WTC11 (cell line): ENCODE measurements around the gene PHF1. TPM values are rescaled to one million over a fixed set of nuclear protein-coding genes. Genes with fewer than 3 reads are reported as not detected.

Experiments used
- ATAC-seq: fragments of 200-7000 bp; cut with Tn5 transposase; 2 replicates; pipeline ENCODE4 v1.10.0; 2021; ENCODE audit warnings: mild to moderate bottlenecking, moderate library complexity
- CTCF ChIA-PET: fragments of 300-600 bp; sonication (Branson Sonifier 250); formaldehyde crosslinking; loops from one replicate; lab custom pipeline; 2021; ENCODE audit warnings: antibody characterized with exemption; lab: Charles Lee
- POLR2A ChIA-PET: fragments of 350-600 bp; sonication (Branson Sonifier 250); formaldehyde crosslinking; loops from one replicate; lab custom pipeline; 2021; ENCODE audit warnings: antibody characterized with exemption; lab: Charles Lee
- DNase-seq: peaks from one replicate; pipeline ENCODE4 v3.0.0; 2021; ENCODE audit warnings: low spot score
- H3K27ac Mint-ChIP-seq: 2 replicates; pipeline ENCODE4 v1.8.0; 2021; ENCODE audit warnings: mixed read lengths
- H3K27me3 Mint-ChIP-seq: 2 replicates; pipeline ENCODE4 v1.8.0; 2021; ENCODE audit warnings: low read depth, mild to moderate bottlenecking, moderate library complexity, mixed read lengths
- H3K36me3 Mint-ChIP-seq: 2 replicates; pipeline ENCODE4 v1.8.0; 2021; ENCODE audit warnings: mixed read lengths
- H3K4me1 Mint-ChIP-seq: 2 replicates; pipeline ENCODE4 v1.8.0; 2022; ENCODE audit warnings: mixed read lengths
- H3K4me3 Mint-ChIP-seq: 2 replicates; pipeline ENCODE4 v1.8.0; 2021; ENCODE audit warnings: mild to moderate bottlenecking, moderate library complexity, mixed read lengths
- H3K9me3 Mint-ChIP-seq: 2 replicates; pipeline ENCODE4 v1.8.0; 2021; ENCODE audit warnings: mixed read lengths
- AFF4 ChIP-seq: sonication (generic); formaldehyde crosslinking; IDR thresholded peaks from 2 replicates; pipeline ENCODE4 v1.8.1; 2023; ENCODE audit warnings: mild to moderate bottlenecking, missing genetic modification reagents, borderline replicate concordance
- ATF1 ChIP-seq: sonication (generic); formaldehyde crosslinking; IDR thresholded peaks from 2 replicates; pipeline ENCODE4 v1.8.1; 2023; ENCODE audit warnings: mild to moderate bottlenecking, moderate library complexity, missing genetic modification reagents
- CREB1 ChIP-seq: sonication (generic); formaldehyde crosslinking; IDR thresholded peaks from 2 replicates; pipeline ENCODE4 v1.8.0; 2023; ENCODE audit warnings: mild to moderate bottlenecking, missing genetic modification reagents
- CREM ChIP-seq: sonication (generic); formaldehyde crosslinking; IDR thresholded peaks from 2 replicates; pipeline ENCODE4 v1.8.1; 2022; ENCODE audit warnings: mild to moderate bottlenecking, missing genetic modification reagents, moderate library complexity
- CTCF ChIP-seq: fragments of 200-600 bp; IDR thresholded peaks from 2 replicates; pipeline ENCODE4 v1.8.0; 2022; ENCODE audit warnings: antibody characterized with exemption
- FOXP1 ChIP-seq: sonication (generic); formaldehyde crosslinking; IDR thresholded peaks from 2 replicates; pipeline ENCODE4 v1.8.0; 2022; ENCODE audit warnings: missing genetic modification reagents, mild to moderate bottlenecking, moderate library complexity, borderline replicate concordance
- GRHL2 ChIP-seq: fragments of 250-450 bp; sonication (Bioruptor Pico); IDR thresholded peaks from 2 replicates; pipeline ENCODE4 v1.8.0; 2022; ENCODE audit warnings: mild to moderate bottlenecking, moderate library complexity; ENCODE audit not compliant: insufficient replicate concordance, severe bottlenecking
- HMGA2 ChIP-seq: fragments of 250-450 bp; sonication (Bioruptor Pico); IDR thresholded peaks from 2 replicates; pipeline ENCODE4 v1.4.0; 2021; ENCODE audit warnings: mild to moderate bottlenecking, moderate library complexity
- KAT7 ChIP-seq: sonication (generic); formaldehyde crosslinking; IDR thresholded peaks from 2 replicates; pipeline ENCODE4 v1.8.1; 2023; ENCODE audit warnings: missing genetic modification reagents, mild to moderate bottlenecking, borderline replicate concordance
- MXD4 ChIP-seq: fragments of 250-450 bp; sonication (Bioruptor Pico); IDR thresholded peaks from 2 replicates; pipeline ENCODE4 v1.8.0; 2021; ENCODE audit warnings: mild to moderate bottlenecking, moderate library complexity, borderline replicate concordance
- PRRX2 ChIP-seq: fragments of 250-450 bp; sonication (Bioruptor Pico); IDR thresholded peaks from 2 replicates; pipeline ENCODE4 v1.8.0; 2021; ENCODE audit warnings: mild to moderate bottlenecking
- SMAD4 ChIP-seq: sonication (generic); formaldehyde crosslinking; IDR thresholded peaks from 2 replicates; pipeline ENCODE4 v1.8.0; 2022; ENCODE audit warnings: mild to moderate bottlenecking, missing genetic modification reagents
- SOX15 ChIP-seq: fragments of 250-450 bp; sonication (Bioruptor Pico); IDR thresholded peaks from 2 replicates; pipeline ENCODE4 v1.9.0; 2021; ENCODE audit warnings: mild to moderate bottlenecking
- ZNF138 ChIP-seq: sonication (generic); formaldehyde crosslinking; conservative IDR thresholded peaks from 2 replicates; pipeline ENCODE4 v1.8.1; 2022; ENCODE audit warnings: mild to moderate bottlenecking, moderate library complexity, missing genetic modification reagents
- ZNF317 ChIP-seq: sonication (generic); formaldehyde crosslinking; IDR thresholded peaks from 2 replicates; pipeline ENCODE4 v1.8.1; 2023; ENCODE audit warnings: low read depth, mild to moderate bottlenecking, moderate library complexity, missing genetic modification reagents, borderline replicate concordance
- ZNF423 ChIP-seq: fragments of 250-450 bp; sonication (Bioruptor Pico); IDR thresholded peaks from 2 replicates; pipeline ENCODE4 v2.1.2; 2022; ENCODE audit warnings: mild to moderate bottlenecking, moderate library complexity
- total RNA-seq: library from RNA; stranded (reverse); gene quantifications from 3 replicates; pipeline ENCODE4 v1.2.3, GENCODE V29; 2021
- TF ChIP-seq, protein P1 (sequence below): sonication (generic); formaldehyde crosslinking; IDR thresholded peaks from 2 replicates; pipeline ENCODE4 v1.8.0; 2022; ENCODE audit warnings: mild to moderate bottlenecking, missing genetic modification reagents
- TF ChIP-seq, protein P2 (sequence below): sonication (generic); formaldehyde crosslinking; IDR thresholded peaks from 2 replicates; pipeline ENCODE4 v1.8.0; 2023; ENCODE audit warnings: missing genetic modification reagents
- TF ChIP-seq, protein P3 (sequence below): sonication (generic); formaldehyde crosslinking; IDR thresholded peaks from 2 replicates; pipeline ENCODE4 v1.8.0; 2022; ENCODE audit warnings: mild to moderate bottlenecking, missing genetic modification reagents
- TF ChIP-seq, protein P4 (sequence below): sonication (generic); formaldehyde crosslinking; IDR thresholded peaks from 2 replicates; pipeline ENCODE4 v1.8.0; 2022; ENCODE audit warnings: missing genetic modification reagents

Gene PHF1
- total RNA-seq, 1 experiment from 2014 or later = 63.6 TPM

DNA sequence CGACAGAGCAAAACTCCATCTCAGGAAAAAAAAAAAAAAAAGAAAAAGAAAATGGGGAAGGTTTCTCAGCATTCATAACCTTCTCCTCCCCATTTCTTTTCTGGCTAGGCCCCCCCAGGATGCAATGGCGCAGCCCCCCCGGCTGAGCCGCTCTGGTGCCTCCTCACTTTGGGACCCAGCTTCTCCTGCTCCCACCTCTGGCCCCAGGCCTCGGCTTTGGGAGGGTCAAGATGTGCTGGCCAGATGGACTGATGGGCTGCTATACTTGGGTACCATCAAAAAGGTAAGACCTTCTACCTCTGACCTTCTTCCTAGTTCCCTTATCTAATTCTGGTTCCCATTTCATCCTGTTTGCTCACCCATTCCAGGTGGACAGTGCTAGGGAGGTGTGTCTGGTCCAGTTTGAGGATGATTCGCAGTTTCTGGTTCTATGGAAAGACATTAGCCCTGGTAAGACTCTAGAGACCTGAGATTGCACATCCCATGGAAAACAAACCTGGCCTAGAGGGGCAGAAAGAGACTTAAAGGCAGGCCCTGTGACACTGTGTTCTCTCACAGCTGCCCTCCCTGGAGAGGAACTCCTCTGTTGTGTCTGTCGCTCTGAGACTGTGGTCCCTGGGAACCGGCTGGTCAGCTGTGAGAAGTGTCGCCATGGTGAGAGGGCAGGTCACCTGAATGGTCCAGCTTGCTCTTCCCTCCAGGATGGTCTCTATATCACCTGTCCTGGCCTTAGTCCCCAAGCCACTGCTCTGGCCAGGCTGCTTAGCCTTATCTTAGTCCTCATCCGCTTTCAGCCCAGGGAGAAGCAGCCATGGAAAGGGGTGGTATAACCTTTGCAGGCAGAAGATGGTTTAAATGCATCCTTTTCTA lies 1.6 kb downstream of the PHF1 start:
- H3K9me3 Mint-ChIP-seq = no peaks in the 10 kb centered on the region
- ChIA-PET CTCF (interaction anchor here (0.8 to 1.1 kb wide), 3 partner anchors 14 to 17 kb away, joined by 3 to 4 read pairs (median 4); no protein-coding TSS in a partner anchor), POLR2A (interaction anchor here (0.8 to 1.0 kb wide), 2 partner anchors 13 to 95 kb away, joined by 3 to 8 read pairs; partner anchors contain the start of gene ZBTB22)
- H3K4me1 Mint-ChIP-seq = peaks cover 43% of the 10 kb centered on the region
- peak overlapping the region; percentile 76 for H3K4me3 Mint-ChIP-seq
- H3K27me3 Mint-ChIP-seq = no peaks in the 10 kb centered on the region
- no peak for TF ChIP-seq SOX15
- TF ChIP-seq, protein P1, sequence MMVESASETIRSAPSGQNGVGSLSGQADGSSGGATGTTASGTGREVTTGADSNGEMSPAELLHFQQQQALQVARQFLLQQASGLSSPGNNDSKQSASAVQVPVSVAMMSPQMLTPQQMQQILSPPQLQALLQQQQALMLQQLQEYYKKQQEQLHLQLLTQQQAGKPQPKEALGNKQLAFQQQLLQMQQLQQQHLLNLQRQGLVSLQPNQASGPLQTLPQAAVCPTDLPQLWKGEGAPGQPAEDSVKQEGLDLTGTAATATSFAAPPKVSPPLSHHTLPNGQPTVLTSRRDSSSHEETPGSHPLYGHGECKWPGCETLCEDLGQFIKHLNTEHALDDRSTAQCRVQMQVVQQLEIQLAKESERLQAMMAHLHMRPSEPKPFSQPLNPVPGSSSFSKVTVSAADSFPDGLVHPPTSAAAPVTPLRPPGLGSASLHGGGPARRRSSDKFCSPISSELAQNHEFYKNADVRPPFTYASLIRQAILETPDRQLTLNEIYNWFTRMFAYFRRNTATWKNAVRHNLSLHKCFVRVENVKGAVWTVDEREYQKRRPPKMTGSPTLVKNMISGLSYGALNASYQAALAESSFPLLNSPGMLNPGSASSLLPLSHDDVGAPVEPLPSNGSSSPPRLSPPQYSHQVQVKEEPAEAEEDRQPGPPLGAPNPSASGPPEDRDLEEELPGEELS (CRISPR knock-in tag) = no peak
- no peak for TF ChIP-seq KAT7 (CRISPR knock-in tag)
- TF ChIP-seq ZNF317 (CRISPR knock-in tag) = no peak
- TF ChIP-seq CREB1 = no peak
- TF ChIP-seq ZNF423 = no peak
- TF ChIP-seq SMAD4 (CRISPR knock-in tag) = no peak
- no peak for TF ChIP-seq CREM (CRISPR knock-in tag)
- TF ChIP-seq, protein P2, sequence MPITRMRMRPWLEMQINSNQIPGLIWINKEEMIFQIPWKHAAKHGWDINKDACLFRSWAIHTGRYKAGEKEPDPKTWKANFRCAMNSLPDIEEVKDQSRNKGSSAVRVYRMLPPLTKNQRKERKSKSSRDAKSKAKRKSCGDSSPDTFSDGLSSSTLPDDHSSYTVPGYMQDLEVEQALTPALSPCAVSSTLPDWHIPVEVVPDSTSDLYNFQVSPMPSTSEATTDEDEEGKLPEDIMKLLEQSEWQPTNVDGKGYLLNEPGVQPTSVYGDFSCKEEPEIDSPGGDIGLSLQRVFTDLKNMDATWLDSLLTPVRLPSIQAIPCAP (CRISPR knock-in tag) = no peak
- no peak for TF ChIP-seq ATF1 (CRISPR knock-in tag)
- no peak for TF ChIP-seq AFF4 (CRISPR knock-in tag)
- TF ChIP-seq HMGA2 = no peak
- no peak for TF ChIP-seq PRRX2 (CRISPR knock-in tag)
- TF ChIP-seq FOXP1 (CRISPR knock-in tag) = no peak
- TF ChIP-seq GRHL2 = no peak
- TF ChIP-seq MXD4 (CRISPR knock-in tag) = no peak
- no peak for TF ChIP-seq ZNF138 (CRISPR knock-in tag)
- TF ChIP-seq, protein P3, sequence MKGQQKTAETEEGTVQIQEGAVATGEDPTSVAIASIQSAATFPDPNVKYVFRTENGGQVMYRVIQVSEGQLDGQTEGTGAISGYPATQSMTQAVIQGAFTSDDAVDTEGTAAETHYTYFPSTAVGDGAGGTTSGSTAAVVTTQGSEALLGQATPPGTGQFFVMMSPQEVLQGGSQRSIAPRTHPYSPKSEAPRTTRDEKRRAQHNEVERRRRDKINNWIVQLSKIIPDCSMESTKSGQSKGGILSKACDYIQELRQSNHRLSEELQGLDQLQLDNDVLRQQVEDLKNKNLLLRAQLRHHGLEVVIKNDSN (CRISPR knock-in tag) = no peak
- no peak for TF ChIP-seq CTCF
- TF ChIP-seq, protein P4, sequence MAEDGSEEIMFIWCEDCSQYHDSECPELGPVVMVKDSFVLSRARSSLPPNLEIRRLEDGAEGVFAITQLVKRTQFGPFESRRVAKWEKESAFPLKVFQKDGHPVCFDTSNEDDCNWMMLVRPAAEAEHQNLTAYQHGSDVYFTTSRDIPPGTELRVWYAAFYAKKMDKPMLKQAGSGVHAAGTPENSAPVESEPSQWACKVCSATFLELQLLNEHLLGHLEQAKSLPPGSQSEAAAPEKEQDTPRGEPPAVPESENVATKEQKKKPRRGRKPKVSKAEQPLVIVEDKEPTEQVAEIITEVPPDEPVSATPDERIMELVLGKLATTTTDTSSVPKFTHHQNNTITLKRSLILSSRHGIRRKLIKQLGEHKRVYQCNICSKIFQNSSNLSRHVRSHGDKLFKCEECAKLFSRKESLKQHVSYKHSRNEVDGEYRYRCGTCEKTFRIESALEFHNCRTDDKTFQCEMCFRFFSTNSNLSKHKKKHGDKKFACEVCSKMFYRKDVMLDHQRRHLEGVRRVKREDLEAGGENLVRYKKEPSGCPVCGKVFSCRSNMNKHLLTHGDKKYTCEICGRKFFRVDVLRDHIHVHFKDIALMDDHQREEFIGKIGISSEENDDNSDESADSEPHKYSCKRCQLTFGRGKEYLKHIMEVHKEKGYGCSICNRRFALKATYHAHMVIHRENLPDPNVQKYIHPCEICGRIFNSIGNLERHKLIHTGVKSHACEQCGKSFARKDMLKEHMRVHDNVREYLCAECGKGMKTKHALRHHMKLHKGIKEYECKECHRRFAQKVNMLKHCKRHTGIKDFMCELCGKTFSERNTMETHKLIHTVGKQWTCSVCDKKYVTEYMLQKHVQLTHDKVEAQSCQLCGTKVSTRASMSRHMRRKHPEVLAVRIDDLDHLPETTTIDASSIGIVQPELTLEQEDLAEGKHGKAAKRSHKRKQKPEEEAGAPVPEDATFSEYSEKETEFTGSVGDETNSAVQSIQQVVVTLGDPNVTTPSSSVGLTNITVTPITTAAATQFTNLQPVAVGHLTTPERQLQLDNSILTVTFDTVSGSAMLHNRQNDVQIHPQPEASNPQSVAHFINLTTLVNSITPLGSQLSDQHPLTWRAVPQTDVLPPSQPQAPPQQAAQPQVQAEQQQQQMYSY (CRISPR knock-in tag) = no peak
- TF ChIP-seq, all 79 proteins: peak for 0
- DNase-seq (no peak), ATAC-seq (no peak)
- H3K36me3 Mint-ChIP-seq = peaks cover 43% of the 10 kb centered on the region
- no peak overlapping the region for H3K27ac Mint-ChIP-seq
